WERI-Rb-1 (cell line): ENCODE results near the gene CHMP6.

ENCODE experiments used
- DNase-seq: peaks from one replicate; pipeline ENCODE4 v3.0.0-alpha.2; 2020
- H3K27ac ChIP-seq: fragments of 250-450 bp; sonication (Bioruptor Pico); 2 replicates; pipeline ENCODE4 v1.5.1; 2020; ENCODE audit warnings: mild to moderate bottlenecking, moderate library complexity
- H3K27me3 ChIP-seq: fragments of 250-450 bp; sonication (Bioruptor Pico); 2 replicates; pipeline ENCODE4 v1.5.1; 2021; ENCODE audit warnings: mild to moderate bottlenecking, low read depth, moderate library complexity; ENCODE audit not compliant: insufficient read depth, severe bottlenecking
- H3K36me3 ChIP-seq: fragments of 250-450 bp; sonication (Bioruptor Pico); 2 replicates; pipeline ENCODE4 v1.5.1; 2020; ENCODE audit warnings: mild to moderate bottlenecking, moderate library complexity
- H3K4me3 ChIP-seq: 2 replicates; pipeline ENCODE4 v1.5.1; 2011; ENCODE audit warnings: low read depth, mild to moderate bottlenecking, control low read depth, low read length
- H3K9me3 ChIP-seq: fragments of 250-450 bp; sonication (Bioruptor Pico); 2 replicates; pipeline ENCODE4 v1.5.1; 2021; ENCODE audit warnings: mild to moderate bottlenecking, moderate library complexity; ENCODE audit not compliant: severe bottlenecking
- CTCF ChIP-seq: IDR thresholded peaks from 2 replicates; pipeline ENCODE4 v1.5.1; 2011; ENCODE audit warnings: low read depth, mild to moderate bottlenecking, control low read depth, inconsistent platforms, low read length

CHMP6 gene

GRCh38 chr17:81006891-81007290 lies 15.2 kb downstream of the CHMP6 start:
- Histone ChIP-seq H3K27ac (no peak overlapping the region), H3K36me3 (no peaks in the 10 kb centered on the region), H3K27me3 (peaks cover 29% of the 10 kb centered on the region), H3K9me3 (peaks cover 16% of the 10 kb centered on the region), H3K4me3 (no peak overlapping the region)
- no peak for TF ChIP-seq CTCF
- no peak for DNase-seq

- no peaks in the 10 kb centered on the region for H3K36me3 ChIP-seq
- TF ChIP-seq CTCF, result no peak
- peaks cover 17% of the 10 kb centered on the region for H3K9me3 ChIP-seq
- H3K27me3 ChIP-seq, result peaks cover 21% of the 10 kb centered on the region
- H3K27ac ChIP-seq, result no peak overlapping the region
- DNase-seq, result no peak
- H3K4me3 ChIP-seq, result no peak overlapping the region
Measured at GRCh38 chr17:81008140-81008539, 16.5 kb downstream of the CHMP6 start.

DNA sequence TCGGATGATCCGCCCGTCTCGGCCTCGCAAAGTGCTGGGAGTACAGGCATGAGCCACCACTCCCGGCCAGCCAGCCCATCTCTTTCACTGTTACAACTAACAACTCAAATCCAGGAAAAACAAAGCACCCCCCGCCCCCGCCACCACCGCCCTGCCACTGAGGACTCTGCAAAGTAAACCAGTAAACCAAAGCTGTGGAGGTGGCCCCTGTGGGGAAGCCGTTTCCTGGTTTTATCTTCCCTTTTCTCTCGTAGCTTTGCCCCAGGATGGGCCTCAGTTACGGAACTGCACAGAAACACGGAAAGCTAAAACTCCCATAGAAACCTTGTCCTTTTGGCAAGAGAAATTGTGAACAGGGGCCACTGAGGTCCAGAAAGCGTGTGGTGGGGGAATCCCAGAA lies 17.5 kb downstream of the CHMP6 start:
- TF ChIP-seq CTCF, result no peak
- H3K36me3 ChIP-seq, result no peaks in the 10 kb centered on the region
- no peak for DNase-seq
- no peak overlapping the region for H3K27ac ChIP-seq
- peaks cover 15% of the 10 kb centered on the region for H3K27me3 ChIP-seq
- H3K4me3 ChIP-seq, result no peak overlapping the region
- H3K9me3 ChIP-seq, result peaks cover 17% of the 10 kb centered on the region

DNA sequence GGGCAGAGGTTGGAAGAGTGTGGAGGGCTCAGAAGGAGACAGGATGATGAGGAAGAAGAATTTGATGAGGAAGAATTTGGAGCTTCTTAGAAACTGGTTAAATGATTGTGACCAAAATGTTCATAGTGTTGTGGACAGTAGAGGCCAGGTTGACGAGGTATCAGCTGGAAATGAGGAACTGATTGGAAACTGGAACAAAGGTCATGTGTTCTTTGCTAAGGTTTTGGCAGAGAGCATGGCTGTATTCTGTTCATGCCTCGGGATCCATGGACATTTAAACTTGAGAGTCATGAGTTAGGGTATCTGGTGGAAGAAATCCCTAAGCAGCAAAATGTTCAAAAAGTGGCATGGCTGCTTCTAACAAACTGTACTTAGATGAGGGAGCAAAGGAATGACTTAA lies 19.3 kb downstream of the CHMP6 start:
- Histone ChIP-seq H3K4me3 (no peak overlapping the region), H3K36me3 (no peaks in the 10 kb centered on the region), H3K27ac (no peak overlapping the region), H3K27me3 (peaks cover 4% of the 10 kb centered on the region), H3K9me3 (peaks cover 14% of the 10 kb centered on the region)
- TF ChIP-seq CTCF, result no peak
- no peak for DNase-seq

- Histone ChIP-seq H3K27me3 (no peaks in the 10 kb centered on the region), H3K36me3 (no peaks in the 10 kb centered on the region), H3K4me3 (no peak overlapping the region), H3K27ac (no peak overlapping the region), H3K9me3 (peaks cover 21% of the 10 kb centered on the region)
- no peak for TF ChIP-seq CTCF
- DNase-seq, result no peak
Measured at GRCh38 chr17:81011951-81012350, 20.3 kb downstream of the CHMP6 start.
